GM18502 (cell line): ENCODE results near the gene TAGLN.

Source experiments
- ATAC-seq: cut with Tn5 transposase; IDR thresholded peaks from one replicate; pipeline ENCODE4 v1.9.1; 2021; ENCODE audit warnings: mild to moderate bottlenecking; ENCODE audit not compliant: unreplicated experiment, poor library complexity

TAGLN gene

GRCh38 chr11:117226388-117227385, 27.5 kb downstream of the TAGLN start:
- no peak for ATAC-seq

DNA sequence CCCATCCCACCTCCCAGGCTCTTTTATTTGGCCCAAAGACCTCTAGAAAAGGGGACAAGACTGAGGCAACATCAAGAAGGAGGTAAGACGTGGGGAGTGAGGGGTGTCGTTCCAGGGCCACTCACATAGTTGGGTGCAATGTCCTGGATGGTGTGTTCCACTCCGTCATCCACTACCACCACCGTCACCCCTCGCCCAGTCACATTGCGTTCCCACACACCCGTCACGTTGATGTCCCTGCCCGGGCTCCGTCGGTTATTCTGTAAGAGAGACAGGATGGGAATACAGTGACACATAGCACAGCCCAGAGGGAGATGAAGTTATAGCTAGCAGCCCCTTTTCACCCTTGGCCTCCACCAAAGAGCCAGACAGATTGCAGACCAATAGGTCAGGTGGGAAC, 28.9 kb downstream of the TAGLN start:
- no peak for ATAC-seq

- no peak for ATAC-seq
Observed at GRCh38 chr11:117229411-117229810, 30.2 kb downstream of the TAGLN start.

DNA sequence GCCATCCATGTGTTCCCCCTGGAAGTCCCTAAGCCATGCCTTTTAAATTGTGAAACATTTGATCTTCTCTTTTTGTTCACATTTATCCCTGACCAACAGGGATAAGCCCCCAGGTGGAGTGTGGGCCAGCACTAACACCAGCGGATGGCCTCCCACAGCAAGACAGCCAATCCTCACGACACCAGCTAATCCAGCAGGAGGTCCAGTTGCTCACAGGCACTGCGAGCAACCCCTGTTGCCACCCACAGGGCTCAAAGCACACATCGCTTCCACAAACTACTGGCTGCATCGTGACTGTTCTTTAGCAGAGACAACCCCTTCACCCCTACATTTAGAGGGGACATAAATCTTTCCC, 30.7 kb downstream of the TAGLN start:
- ATAC-seq = no peak

GRCh38 chr11:117230286-117230961, 31.3 kb downstream of the TAGLN start:
- ATAC-seq = no peak

GRCh38 chr11:117230999-117231841, 32.0 kb downstream of the TAGLN start:
- no peak for ATAC-seq

DNA sequence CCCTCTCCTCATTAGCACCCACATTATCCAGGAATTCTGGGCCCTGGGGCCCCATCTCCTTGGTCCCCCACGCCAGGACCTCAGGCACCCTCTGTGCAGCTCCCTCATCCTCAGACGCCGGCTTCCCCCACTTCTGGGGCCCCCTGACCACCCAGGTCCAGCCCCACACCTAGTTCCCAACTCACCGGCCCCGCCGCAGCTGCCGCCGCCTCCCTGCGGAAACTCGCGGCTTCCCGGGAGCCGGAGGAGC, 32.6 kb downstream of the TAGLN start, which contains the start of gene PCSK7:
TSS of gene PCSK7 (minus strand) at position 232 of the 250 bp plus-strand sequence. CDS start 2,229 bp downstream, outside the sequence.
- no peak for ATAC-seq

- peak; percentile 77 for ATAC-seq
Observed at GRCh38 chr11:117232092-117232878, 33.1 kb downstream of the TAGLN start, which contains the start of gene RNF214. TSS of gene RNF214 (plus strand) at chr11:117232671. CDS start at chr11:117234273, 1,602 bp downstream.

DNA sequence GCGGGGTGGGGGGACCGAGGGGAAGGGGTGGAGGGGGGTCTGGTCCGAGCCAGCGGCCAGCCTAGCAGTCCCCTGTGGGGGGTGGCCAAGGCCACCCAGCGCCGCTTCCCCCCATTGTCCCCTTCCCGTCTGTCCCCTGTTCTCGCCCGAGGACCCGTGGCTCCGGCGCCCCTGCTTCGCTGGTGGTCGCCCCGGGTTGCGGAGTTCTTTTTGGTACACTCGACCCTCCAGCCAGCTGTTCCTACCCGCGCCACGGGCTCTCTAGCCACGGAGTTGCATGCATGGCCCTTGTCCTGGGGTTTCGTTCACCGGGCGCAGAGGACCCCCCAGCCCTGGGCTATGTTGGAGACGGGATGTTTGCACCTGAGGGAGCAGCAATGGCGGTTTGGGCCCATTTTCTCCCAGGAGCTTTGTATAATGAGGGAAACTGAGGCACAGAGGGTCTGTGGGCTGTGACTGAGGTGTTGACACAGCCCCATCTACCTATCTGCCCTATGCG, 33.8 kb downstream of the TAGLN start:
- ATAC-seq = no peak

GRCh38 chr11:117238221-117238620, 39.1 kb downstream of the TAGLN start:
- ATAC-seq = no peak

DNA sequence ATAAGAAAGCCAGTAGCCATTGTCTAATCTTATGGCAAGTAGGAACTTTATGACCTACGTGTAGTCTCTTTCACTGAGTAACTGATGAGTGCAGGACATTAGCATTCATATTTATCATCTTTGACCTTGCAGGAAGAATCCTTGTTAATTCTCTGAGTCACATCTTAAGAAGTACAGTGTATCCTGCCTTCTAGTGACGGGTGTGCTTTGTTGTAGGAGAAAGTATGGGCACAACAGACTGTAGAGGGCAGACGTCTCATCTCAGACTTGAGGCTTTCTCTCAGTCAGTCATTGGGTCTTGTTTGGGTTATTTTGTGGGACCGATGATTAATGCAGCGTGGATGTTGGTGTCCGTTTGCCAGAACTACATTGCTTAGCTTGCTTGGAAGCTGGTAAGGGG, 40.1 kb downstream of the TAGLN start:
- no peak for ATAC-seq

GRCh38 chr11:117248341-117248740, 49.2 kb downstream of the TAGLN start:
- ATAC-seq = no peak

GRCh38 chr11:117249571-117249970, 50.4 kb downstream of the TAGLN start:
- no peak for ATAC-seq

- no peak for ATAC-seq
Observed at GRCh38 chr11:117251506-117251905, 52.3 kb downstream of the TAGLN start.

GRCh38 chr11:117255966-117256365, 56.8 kb downstream of the TAGLN start:
- ATAC-seq = no peak

GRCh38 chr11:117256573-117256972, 57.4 kb downstream of the TAGLN start:
- ATAC-seq = no peak
